HUDEP-2 (cell line): Measurements from ENCODE around the gene PCBP1.
"Not testable (repeated sequence)": the region's sequence is repeated elsewhere in the genome, so short reads cannot be mapped to it uniquely, and the experiment has no call there.

Experiments
- DNase-seq, 76 experiments: peaks; one replicate each; lab custom pipeline; 2025; ENCODE audit not compliant: unreplicated experiment in 76 of 76; lab: John Stamatoyannopoulos, UW

PCBP1 gene

GRCh38 chr2:70080610-70081200 is 6.6 kb upstream of the PCBP1 start:
- no peak for DNase-seq

DNA sequence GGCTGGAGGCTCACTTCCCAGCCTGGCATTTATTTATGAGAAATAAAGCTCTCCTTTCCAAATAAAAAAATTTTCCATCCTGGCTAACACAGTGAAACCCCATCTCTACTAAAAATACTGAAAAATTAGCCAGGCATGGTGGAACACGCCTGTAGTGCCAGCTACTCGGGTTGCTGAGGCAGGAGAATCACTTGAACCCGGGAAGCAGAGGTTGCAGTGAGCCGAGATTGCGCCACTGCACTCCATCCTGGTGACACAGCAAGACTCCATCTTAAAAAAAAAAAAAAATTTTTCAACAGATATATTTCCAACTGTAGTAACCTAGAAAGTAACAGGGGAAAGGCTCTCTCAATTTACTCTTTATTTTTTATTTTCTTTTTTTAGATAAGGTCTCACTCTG is 6.1 kb upstream of the PCBP1 start:
- no peak for DNase-seq

GRCh38 chr2:70083344-70084156 is 3.7 kb upstream of the PCBP1 start:
- DNase-seq, result peak in 5 of 76 experiments; percentile 8 to 33 (median 16)

GRCh38 chr2:70084973-70085710 is 2.1 kb upstream of the PCBP1 start:
- peak in 33 of 76 experiments; percentile 12 to 47 (median 26) for DNase-seq

- peak in 6 of 76 experiments; percentile 21 to 45 (median 28) for DNase-seq
Observed at GRCh38 chr2:70085711-70086277, 1.5 kb upstream of the PCBP1 start.

GRCh38 chr2:70086278-70086837 is 919 bp upstream of the PCBP1 start:
- DNase-seq, result peak in 64 of 76 experiments; percentile 12 to 88 (median 60)

- peak in 53 of 76 experiments; percentile 24 to 75 (median 48) for DNase-seq
Observed at GRCh38 chr2:70087702-70088597, 673 bp downstream of the PCBP1 start.

- peak in 12 of 76 experiments; percentile 16 to 56 (median 46) for DNase-seq
Observed at GRCh38 chr2:70088598-70089219, 1.4 kb downstream of the PCBP1 start.

- DNase-seq, result peak in 19 of 76 experiments; percentile 5 to 46 (median 29)
Observed at GRCh38 chr2:70089220-70089982, 2.1 kb downstream of the PCBP1 start.

- DNase-seq, result peak in 2 of 76 experiments; percentile 11 to 13
Observed at GRCh38 chr2:70089983-70090525, 2.8 kb downstream of the PCBP1 start.

DNA sequence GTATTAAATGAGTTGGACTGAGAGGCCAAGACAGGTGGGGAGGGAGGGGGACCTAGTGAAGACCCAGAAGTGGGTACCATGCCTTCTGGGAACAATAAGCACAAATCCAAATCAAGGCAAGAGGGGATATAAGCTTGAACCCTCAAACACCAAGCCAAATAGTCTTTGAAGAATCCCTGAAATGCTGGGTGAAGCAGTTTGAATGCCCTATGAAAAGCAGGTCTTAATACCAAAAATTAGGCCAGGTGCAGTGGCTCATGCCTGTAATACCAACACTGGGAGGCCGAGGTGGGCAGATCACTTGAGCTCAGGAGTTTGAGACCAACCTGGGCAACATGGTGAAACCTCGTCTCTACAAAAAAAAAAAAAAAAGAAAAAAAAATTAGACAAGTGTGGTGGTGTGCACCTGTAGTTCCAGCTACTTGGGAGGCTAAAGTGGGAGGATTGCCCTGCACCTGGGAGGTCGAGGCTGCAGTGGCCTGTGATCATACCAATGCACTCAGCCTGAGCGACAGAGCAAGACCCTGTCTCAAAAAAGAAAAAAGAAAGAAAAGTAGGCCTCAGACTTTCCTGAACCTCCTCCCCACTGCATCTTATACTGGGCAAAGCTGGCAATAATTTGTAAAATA is 3.5 kb downstream of the PCBP1 start:
- no peak for DNase-seq

GRCh38 chr2:70091364-70091763 is 4.1 kb downstream of the PCBP1 start:
- DNase-seq, result no peak

DNA sequence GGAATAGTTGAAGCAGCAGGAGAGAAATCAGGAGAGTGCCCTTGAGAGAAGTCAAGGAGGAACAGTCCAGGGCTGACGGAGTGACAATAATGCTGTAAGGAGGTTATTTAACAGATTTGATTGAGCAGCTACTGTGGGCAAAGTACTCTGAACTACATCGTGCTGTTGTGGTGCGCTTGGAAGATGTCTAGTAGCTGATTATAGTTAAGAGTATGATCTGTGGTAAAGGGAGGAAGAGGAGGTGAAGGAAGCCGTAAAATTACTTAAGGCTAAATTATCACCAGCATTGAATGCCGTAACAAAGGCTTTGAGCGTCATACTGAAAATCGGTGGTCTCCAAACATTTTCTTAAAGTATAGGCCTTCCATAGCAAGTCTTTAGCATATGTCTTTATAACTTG is 4.5 kb downstream of the PCBP1 start:
- no peak for DNase-seq

GRCh38 chr2:70092576-70093243 is 5.4 kb downstream of the PCBP1 start:
- DNase-seq, result not testable (repeated sequence)

DNA sequence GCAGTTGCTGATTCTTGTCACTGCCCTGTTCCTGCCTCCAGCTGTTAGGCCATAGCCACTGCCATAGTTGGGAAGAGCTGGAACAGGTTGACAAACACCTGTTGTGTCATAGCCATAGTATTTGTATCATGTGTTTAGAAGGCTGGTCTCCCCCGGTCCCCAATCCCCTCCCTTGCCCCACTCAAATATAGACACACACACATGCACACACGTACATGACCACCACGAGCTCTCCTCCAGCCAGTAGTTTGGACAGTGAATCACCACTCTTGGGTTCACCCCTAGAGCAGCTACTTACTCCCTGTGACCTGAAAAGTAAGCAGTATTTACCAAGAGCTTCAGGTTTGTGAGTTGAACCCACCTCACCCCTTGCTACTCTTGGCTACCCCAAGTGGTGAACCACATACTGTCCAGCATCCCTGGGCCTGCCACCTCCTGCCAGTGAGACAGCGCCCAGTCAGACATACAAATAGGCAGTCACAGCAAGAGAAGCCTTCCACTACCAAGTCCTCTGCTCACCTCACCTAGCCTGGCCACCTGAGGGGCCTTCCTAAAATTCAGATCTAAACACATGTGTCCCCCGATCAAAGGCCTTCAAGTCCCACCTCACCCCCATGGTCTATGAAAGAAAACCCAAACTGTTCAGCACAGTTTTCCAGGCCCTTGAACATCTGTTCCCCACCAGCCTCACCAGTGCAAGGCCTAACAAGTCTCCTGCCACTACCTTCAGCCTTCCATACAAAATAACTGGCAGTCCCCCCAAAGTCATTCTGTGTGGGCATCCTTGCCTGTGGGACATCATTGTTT is 7.1 kb downstream of the PCBP1 start:
- DNase-seq, result no peak

GRCh38 chr2:70094978-70095719 is 7.9 kb downstream of the PCBP1 start:
- peak in 31 of 76 experiments; percentile 9 to 74 (median 32) for DNase-seq
